B cell (primary cell): ENCODE data around the gene SNAPIN. TPM values are rescaled to one million over a fixed set of nuclear protein-coding genes. Genes with fewer than 3 reads are reported as not detected.

Source experiments
- ATAC-seq: fragments of 200-7000 bp; cut with Tn5 transposase; one replicate; pipeline ENCODE4 v1.10.0; 2021; ENCODE audit warnings: low read depth, mild to moderate bottlenecking, moderate number of reproducible peaks, moderate library complexity
- CTCF ChIA-PET: fragments of 350-600 bp; sonication (Branson Sonifier 250); formaldehyde crosslinking; loops from one replicate; lab custom pipeline; 2021; ENCODE audit warnings: antibody characterized with exemption, inconsistent platforms; lab: Charles Lee
- POLR2A ChIA-PET: fragments of 350-600 bp; sonication (Branson Sonifier 250); formaldehyde crosslinking; loops from one replicate; lab custom pipeline; 2021; ENCODE audit warnings: antibody characterized with exemption; lab: Charles Lee
- DNase-seq: peaks from one replicate; pipeline ENCODE4 v3.0.0; 2013
- H2AFZ ChIP-seq: 2 replicates; pipeline ENCODE4 v1.6.1; 2012; ENCODE audit warnings: mild to moderate bottlenecking, low read depth, low read length; ENCODE audit not compliant: insufficient read depth, poor library complexity, severe bottlenecking
- H3K27ac ChIP-seq, 2 donors: 1 replicate in 1 of 2; 2 replicates in 1 of 2; pipeline ENCODE4 v1.5.1; 2012 to 2013; ENCODE audit warnings: low read length in 2 of 2, mild to moderate bottlenecking in 2 of 2, moderate library complexity in 1 of 2
- H3K27me3 ChIP-seq, 4 experiments: fragments of 200-600 bp in 1 of 4; sonication (generic) in 1 of 4; replicated peaks in 1 of 4; 1 replicate in 2 of 4; 2 replicates in 2 of 4; pipeline versions ENCODE4 v1.6.1 to v1.7.0; 2013 to 2016; ENCODE audit warnings: low read length in 3 of 4, mild to moderate bottlenecking in 2 of 4, mixed read lengths in 1 of 4, moderate library complexity in 1 of 4; ENCODE audit not compliant: insufficient read depth in 4 of 4, control insufficient read depth in 3 of 4; ENCODE audit errors: control extremely low read depth in 1 of 4
- H3K36me3 ChIP-seq, 2 experiments: replicated peaks in 1 of 2; 1 replicate in 1 of 2; 2 replicates in 1 of 2; pipeline versions ENCODE4 v1.6.1 to v1.7.1; 2013; ENCODE audit warnings: low read length in 1 of 2; ENCODE audit not compliant: insufficient read depth in 2 of 2, control insufficient read depth in 1 of 2; ENCODE audit errors: control extremely low read depth in 1 of 2, extremely low read depth in 1 of 2
- H3K4me1 ChIP-seq, 2 donors: fragments of 200-600 bp in 1 of 2; sonication (generic) in 1 of 2; 1 replicate in 1 of 2; 2 replicates in 1 of 2; pipeline versions ENCODE4 v1.5.1 to v1.6.1; 2013 to 2017; ENCODE audit warnings: low read length in 2 of 2; ENCODE audit not compliant: control insufficient read depth in 2 of 2, insufficient read depth in 2 of 2
- H3K4me2 ChIP-seq: replicated peaks from 2 replicates; pipeline ENCODE3; 2012; ENCODE audit warnings: mild to moderate bottlenecking, low read depth, low read length; ENCODE audit not compliant: poor library complexity, severe bottlenecking
- H3K4me3 ChIP-seq, 5 experiments: fragments of 200-600 bp in 1 of 5; sonication (generic) in 1 of 5; 1 replicate in 3 of 5; 2 replicates in 2 of 5; pipeline versions ENCODE4 v1.5.1 to v1.7.0; 2011 to 2016; ENCODE audit warnings: low read length in 4 of 5, mild to moderate bottlenecking in 4 of 5, low read depth in 2 of 5, control low read depth in 1 of 5, moderate library complexity in 1 of 5; ENCODE audit not compliant: insufficient read depth in 1 of 5; ENCODE audit errors: control extremely low read depth in 1 of 5, extremely low read depth in 1 of 5
- H3K79me2 ChIP-seq: fragments of 200-600 bp; sonication (generic); one replicate; pipeline ENCODE4 v1.6.0; 2016; ENCODE audit warnings: low read length; ENCODE audit not compliant: control insufficient read depth, insufficient read depth
- H3K9ac ChIP-seq: fragments of 200-600 bp; sonication (generic); 2 replicates; pipeline ENCODE4 v1.6.1; 2017; ENCODE audit warnings: mild to moderate bottlenecking, low read length, moderate library complexity
- H3K9me3 ChIP-seq, 3 donors: one replicate each; pipeline versions ENCODE4 v1.6.1 to v1.7.1; 2013; ENCODE audit warnings: low read length in 2 of 3; ENCODE audit not compliant: control insufficient read depth in 2 of 3, insufficient read depth in 1 of 3; ENCODE audit errors: control extremely low read depth in 1 of 3
- H4K20me1 ChIP-seq: 2 replicates; pipeline ENCODE4 v1.6.0; 2012; ENCODE audit warnings: mild to moderate bottlenecking, low read length; ENCODE audit not compliant: insufficient read depth, control insufficient read depth, poor library complexity, severe bottlenecking
- H3K27ac Mint-ChIP-seq: one replicate; pipeline ENCODE4 v1.8.0; 2021; ENCODE audit warnings: mixed read lengths
- H3K27me3 Mint-ChIP-seq: one replicate; pipeline ENCODE4 v1.8.0; 2021; ENCODE audit warnings: mixed read lengths
- H3K4me1 Mint-ChIP-seq: one replicate; pipeline ENCODE4 v1.8.0; 2021; ENCODE audit warnings: mixed read lengths
- H3K4me3 Mint-ChIP-seq: one replicate; pipeline ENCODE4 v1.8.0; 2021; ENCODE audit warnings: mixed read lengths
- H3K9me3 Mint-ChIP-seq: one replicate; pipeline ENCODE4 v1.8.0; 2022; ENCODE audit warnings: mixed read lengths; ENCODE audit not compliant: insufficient read depth
- EZH2 ChIP-seq: IDR thresholded peaks from 2 replicates; pipeline ENCODE4 v1.6.1; 2012; ENCODE audit warnings: borderline replicate concordance, low read depth, mild to moderate bottlenecking, moderate library complexity, low read length; ENCODE audit not compliant: insufficient read depth, poor library complexity, severe bottlenecking
- WGBS: methylation state at CpG from one replicate; pipeline ENCODE4 v1.1.5; 2013; ENCODE audit warnings: missing lambda C conversion rate; ENCODE audit not compliant: insufficient coverage; 5-methylcytosine and 5-hydroxymethylcytosine counted together
- intact Hi-C: fragments of 100-400 bp; cut with micrococcal nuclease; formaldehyde crosslinking; loops from one replicate; pipeline ENCODE4 v1.10.0; 2022
- polyA plus RNA-seq: library from polyadenylated mRNA; depleted of rRNA; stranded (reverse); fragments of >200 nt; gene quantifications from 2 replicates; pipeline ENCODE4 v1.2.3, GENCODE V29; 2012
- total RNA-seq, 2 donors: library from RNA; stranded (reverse); fragments of 120-200 nt in 1 of 2; gene quantifications; 1 replicate in 1 of 2; 2 replicates in 1 of 2; pipeline versions ENCODE4 v1.2.3 to v1.2.4, GENCODE V29; 2013 to 2022

The SNAPIN gene
- total and polyA plus RNA-seq, 2 donors (not counting 1 experiment from before 2014, with no cell fraction given) = 22.7 to 37.6 TPM

- Mint-ChIP-seq H3K4me3 (no peak overlapping the region), H3K4me1 (peaks cover 10% of the 10 kb centered on the region), H3K27me3 (peaks cover 47% of the 10 kb centered on the region), H3K27ac (no peak overlapping the region), H3K9me3 (no peaks in the 10 kb centered on the region)
- TF ChIP-seq EZH2 = no peak
- no peak for DNase-seq
- Histone ChIP-seq H3K27ac (no peak overlapping the region), H3K4me2 (no peak overlapping the region), H3K9ac (no peak overlapping the region), H3K36me3 (no peaks in the 10 kb centered on the region), H3K9me3 (no peaks in the 10 kb centered on the region), H3K4me1 (peaks cover under 1 to 4% of the 10 kb centered on the region in 2 donors), H4K20me1 (no peaks in the 10 kb centered on the region), H3K27me3 (peaks cover 0 to 15% (median 6%) of the 10 kb centered on the region in 4 experiments), H3K79me2 (no peaks in the 10 kb centered on the region), H3K4me3 (no peak overlapping the region), H2AFZ (no peak overlapping the region)
- ChIA-PET CTCF (no interaction called here), POLR2A (no interaction called here)
- no peak for ATAC-seq
- intact Hi-C loops = no loop called here
- 96% methylated on average over 8 of the region's 12 CpGs for WGBS
Observed at GRCh38 chr1:153684892-153685291, 26.4 kb downstream of the SNAPIN start.

GRCh38 chr1:153685544-153686340 is 27.2 kb downstream of the SNAPIN start:
- Mint-ChIP-seq H3K27ac (no peak overlapping the region), H3K4me1 (peaks cover 5% of the 10 kb centered on the region), H3K4me3 (no peak overlapping the region), H3K27me3 (peaks cover 40% of the 10 kb centered on the region), H3K9me3 (no peaks in the 10 kb centered on the region)
- peaks cover 0 to 9% (median 2%) of the 10 kb centered on the region in 4 experiments for H3K27me3 ChIP-seq
- no peak overlapping the region for H3K27ac ChIP-seq
- TF ChIP-seq EZH2 = no peak
- intact Hi-C loops = no loop called here
- no peak overlapping the region for H2AFZ ChIP-seq
- H3K36me3 ChIP-seq = no peaks in the 10 kb centered on the region
- no peak overlapping the region for H3K4me2 ChIP-seq
- DNase-seq (no peak), ATAC-seq (no peak)
- H3K79me2 ChIP-seq = no peaks in the 10 kb centered on the region
- ChIA-PET POLR2A (no interaction called here), CTCF (interaction anchor here (0.6 kb wide), 1 partner anchor 71 kb away, joined by 3 read pairs; no protein-coding TSS in a partner anchor)
- H4K20me1 ChIP-seq = no peaks in the 10 kb centered on the region
- H3K9ac ChIP-seq = no peak overlapping the region
- H3K9me3 ChIP-seq = no peaks in the 10 kb centered on the region
- no peak overlapping the region for H3K4me3 ChIP-seq
- WGBS = 77% methylated on average over 6 of the region's 11 CpGs
- H3K4me1 ChIP-seq = no peaks in the 10 kb centered on the region
